ENCODE measurements around the gene COPS8.

Gene COPS8

DNA sequence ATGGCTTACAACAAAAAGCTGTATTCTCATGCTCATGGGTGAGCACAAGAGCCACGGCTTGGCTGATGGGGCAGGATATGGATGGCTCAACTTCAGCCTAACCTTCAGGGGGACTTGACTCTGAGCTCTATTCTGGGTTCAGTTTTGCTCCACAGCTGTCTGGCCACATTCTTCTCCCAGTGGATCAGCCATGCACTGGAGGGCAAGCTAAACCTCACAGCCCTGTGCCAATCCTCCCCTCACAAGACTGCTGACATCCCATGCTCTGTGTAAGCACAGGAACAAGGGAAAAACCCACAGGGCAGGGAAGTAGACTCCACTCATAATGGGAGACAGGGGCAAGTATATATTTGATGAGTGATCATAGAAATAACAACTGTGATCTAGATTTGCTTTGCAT is 35.6 kb downstream of the COPS8 start:
- Mint-ChIP-seq H3K27ac (ENCODE audit: low read depth) (no peak overlapping the region), H3K4me3 (no peak overlapping the region), H3K4me1 (no peaks in the 10 kb centered on the region), H3K9me3 (no peaks in the 10 kb centered on the region), H3K36me3 (ENCODE audit: insufficient read depth) (no peaks in the 10 kb centered on the region), H3K27me3 (no peaks in the 10 kb centered on the region)
- no peak for DNase-seq (ENCODE audit: low spot score in 2 of 2)
- no peak for ATAC-seq (replicated peaks; ENCODE audit: extremely low read depth, poor library complexity, severe bottlenecking)

GRCh38 chr2:237122214-237122666 is 36.6 kb downstream of the COPS8 start:
- H3K27ac Mint-ChIP-seq (ENCODE audit: low read depth): no peak overlapping the region
- H3K36me3 Mint-ChIP-seq (ENCODE audit: insufficient read depth): no peaks in the 10 kb centered on the region
- H3K4me3 Mint-ChIP-seq: no peak overlapping the region
- H3K4me1 Mint-ChIP-seq: no peaks in the 10 kb centered on the region
- DNase-seq (ENCODE audit: low spot score in 2 of 2): no peak
- no peaks in the 10 kb centered on the region for H3K9me3 Mint-ChIP-seq
- no peak for ATAC-seq (replicated peaks; ENCODE audit: extremely low read depth, poor library complexity, severe bottlenecking)
- H3K27me3 Mint-ChIP-seq: no peaks in the 10 kb centered on the region

DNA sequence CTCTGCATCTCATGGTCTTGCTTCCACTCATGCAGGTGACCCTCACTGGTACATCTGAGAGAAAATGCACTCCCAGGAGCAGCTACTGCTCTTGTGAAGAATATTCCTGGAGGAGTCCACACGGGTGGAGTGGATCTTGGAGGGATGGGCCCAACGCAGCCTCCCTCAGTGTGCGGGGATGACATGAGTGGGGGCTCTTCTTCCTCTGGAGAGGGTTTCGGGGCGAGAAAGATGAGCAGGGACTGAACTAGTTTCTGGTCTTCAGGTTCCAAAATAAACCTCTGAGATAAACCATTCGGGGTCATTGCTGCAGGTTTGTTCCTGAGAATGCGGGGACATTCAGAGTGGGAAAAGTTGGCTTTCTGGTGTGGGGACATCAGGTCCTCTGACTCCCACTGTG is 39.1 kb downstream of the COPS8 start:
- Mint-ChIP-seq H3K36me3 (ENCODE audit: insufficient read depth) (no peaks in the 10 kb centered on the region), H3K9me3 (no peaks in the 10 kb centered on the region), H3K4me3 (no peak overlapping the region), H3K27ac (ENCODE audit: low read depth) (no peak overlapping the region), H3K27me3 (no peaks in the 10 kb centered on the region), H3K4me1 (no peaks in the 10 kb centered on the region)
- ATAC-seq (replicated peaks; ENCODE audit: extremely low read depth, poor library complexity, severe bottlenecking) (no peak), DNase-seq (ENCODE audit: low spot score in 2 of 2) (no peak)

DNA sequence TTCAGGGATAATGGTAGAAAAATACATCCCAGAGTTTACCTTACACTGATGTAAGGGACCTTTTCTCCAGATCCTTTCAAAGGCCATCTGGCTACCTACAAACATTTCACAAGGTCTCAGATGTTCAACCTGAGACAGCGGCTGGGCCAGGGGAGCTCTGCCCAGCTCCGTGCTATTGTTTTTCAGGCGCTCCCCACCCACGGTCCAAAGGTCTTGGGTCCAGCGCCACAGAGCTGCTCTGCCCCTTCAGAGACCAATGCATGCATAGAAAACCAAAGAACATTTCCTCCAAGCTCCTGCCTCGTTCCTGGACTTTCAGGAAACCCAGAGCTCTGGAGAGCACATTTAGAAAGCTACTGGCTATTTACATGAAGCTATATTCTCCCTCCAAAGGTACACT is 40.3 kb downstream of the COPS8 start:
- H3K27ac Mint-ChIP-seq (ENCODE audit: low read depth): no peak overlapping the region
- no peaks in the 10 kb centered on the region for H3K27me3 Mint-ChIP-seq
- H3K4me1 Mint-ChIP-seq: no peaks in the 10 kb centered on the region
- DNase-seq (ENCODE audit: low spot score in 2 of 2): no peak
- no peak for ATAC-seq (replicated peaks; ENCODE audit: extremely low read depth, poor library complexity, severe bottlenecking)
- no peaks in the 10 kb centered on the region for H3K36me3 Mint-ChIP-seq (ENCODE audit: insufficient read depth)
- H3K9me3 Mint-ChIP-seq: no peaks in the 10 kb centered on the region
- no peak overlapping the region for H3K4me3 Mint-ChIP-seq

GRCh38 chr2:237126519-237127174 is 41.0 kb downstream of the COPS8 start:
- no peak for DNase-seq (ENCODE audit: low spot score in 2 of 2)
- Mint-ChIP-seq H3K9me3 (no peaks in the 10 kb centered on the region), H3K27me3 (no peaks in the 10 kb centered on the region), H3K4me3 (no peak overlapping the region), H3K4me1 (no peaks in the 10 kb centered on the region), H3K27ac (ENCODE audit: low read depth) (no peak overlapping the region), H3K36me3 (ENCODE audit: insufficient read depth) (no peaks in the 10 kb centered on the region)
- ATAC-seq (replicated peaks; ENCODE audit: extremely low read depth, poor library complexity, severe bottlenecking): no peak

DNA sequence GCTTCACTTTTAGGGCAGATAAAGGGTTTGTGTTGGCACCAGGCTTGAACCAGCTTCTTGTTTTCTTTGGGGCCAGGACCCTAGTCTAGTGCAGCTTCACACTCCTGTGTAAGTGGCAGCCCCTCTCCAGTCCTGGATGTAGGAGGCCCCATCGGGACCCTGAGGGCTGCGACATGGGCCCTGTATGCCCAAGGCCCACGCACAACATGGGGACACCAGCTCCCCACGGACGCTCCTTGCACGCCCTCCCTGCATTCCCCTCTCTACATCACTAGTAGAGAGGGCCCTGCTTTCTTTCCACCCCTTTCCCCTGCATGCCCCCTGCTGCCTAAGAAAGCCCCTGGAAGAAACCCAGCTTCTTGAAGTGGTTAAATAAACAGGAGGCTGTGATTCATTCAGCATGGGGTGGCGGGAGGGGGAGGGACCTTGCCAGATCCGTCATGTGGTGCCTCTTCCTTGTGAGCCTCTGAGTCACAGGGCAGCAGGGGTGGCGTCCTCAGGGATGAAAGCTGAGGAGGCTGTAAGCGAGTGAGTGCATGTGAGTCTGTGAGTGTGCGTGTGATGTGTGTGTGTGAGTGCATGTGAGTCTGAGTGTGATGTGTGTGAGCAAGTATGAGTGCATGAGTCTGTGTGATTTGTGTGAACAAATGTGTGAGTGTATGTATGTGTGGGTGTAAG is 42.5 kb downstream of the COPS8 start:
- Mint-ChIP-seq H3K4me1 (no peaks in the 10 kb centered on the region), H3K27ac (ENCODE audit: low read depth) (no peak overlapping the region), H3K36me3 (ENCODE audit: insufficient read depth) (no peaks in the 10 kb centered on the region), H3K4me3 (no peak overlapping the region), H3K27me3 (no peaks in the 10 kb centered on the region), H3K9me3 (no peaks in the 10 kb centered on the region)
- ATAC-seq (replicated peaks; ENCODE audit: extremely low read depth, poor library complexity, severe bottlenecking) (no peak), DNase-seq (ENCODE audit: low spot score in 2 of 2) (no peak)

- DNase-seq (ENCODE audit: low spot score in 2 of 2) (no peak), ATAC-seq (replicated peaks; ENCODE audit: extremely low read depth, poor library complexity, severe bottlenecking) (no peak)
- Mint-ChIP-seq H3K27ac (ENCODE audit: low read depth) (no peak overlapping the region), H3K36me3 (ENCODE audit: insufficient read depth) (no peaks in the 10 kb centered on the region), H3K4me3 (no peak overlapping the region), H3K4me1 (no peaks in the 10 kb centered on the region), H3K9me3 (no peaks in the 10 kb centered on the region), H3K27me3 (no peaks in the 10 kb centered on the region)
Observed at GRCh38 chr2:237128845-237129592, 43.3 kb downstream of the COPS8 start.

GRCh38 chr2:237129625-237130263 is 44.1 kb downstream of the COPS8 start:
- no peaks in the 10 kb centered on the region for H3K4me1 Mint-ChIP-seq
- H3K27ac Mint-ChIP-seq (ENCODE audit: low read depth): no peak overlapping the region
- no peak for ATAC-seq (replicated peaks; ENCODE audit: extremely low read depth, poor library complexity, severe bottlenecking)
- no peak overlapping the region for H3K4me3 Mint-ChIP-seq
- no peaks in the 10 kb centered on the region for H3K9me3 Mint-ChIP-seq
- no peaks in the 10 kb centered on the region for H3K27me3 Mint-ChIP-seq
- DNase-seq (ENCODE audit: low spot score in 2 of 2): no peak
- H3K36me3 Mint-ChIP-seq (ENCODE audit: insufficient read depth): no peaks in the 10 kb centered on the region

DNA sequence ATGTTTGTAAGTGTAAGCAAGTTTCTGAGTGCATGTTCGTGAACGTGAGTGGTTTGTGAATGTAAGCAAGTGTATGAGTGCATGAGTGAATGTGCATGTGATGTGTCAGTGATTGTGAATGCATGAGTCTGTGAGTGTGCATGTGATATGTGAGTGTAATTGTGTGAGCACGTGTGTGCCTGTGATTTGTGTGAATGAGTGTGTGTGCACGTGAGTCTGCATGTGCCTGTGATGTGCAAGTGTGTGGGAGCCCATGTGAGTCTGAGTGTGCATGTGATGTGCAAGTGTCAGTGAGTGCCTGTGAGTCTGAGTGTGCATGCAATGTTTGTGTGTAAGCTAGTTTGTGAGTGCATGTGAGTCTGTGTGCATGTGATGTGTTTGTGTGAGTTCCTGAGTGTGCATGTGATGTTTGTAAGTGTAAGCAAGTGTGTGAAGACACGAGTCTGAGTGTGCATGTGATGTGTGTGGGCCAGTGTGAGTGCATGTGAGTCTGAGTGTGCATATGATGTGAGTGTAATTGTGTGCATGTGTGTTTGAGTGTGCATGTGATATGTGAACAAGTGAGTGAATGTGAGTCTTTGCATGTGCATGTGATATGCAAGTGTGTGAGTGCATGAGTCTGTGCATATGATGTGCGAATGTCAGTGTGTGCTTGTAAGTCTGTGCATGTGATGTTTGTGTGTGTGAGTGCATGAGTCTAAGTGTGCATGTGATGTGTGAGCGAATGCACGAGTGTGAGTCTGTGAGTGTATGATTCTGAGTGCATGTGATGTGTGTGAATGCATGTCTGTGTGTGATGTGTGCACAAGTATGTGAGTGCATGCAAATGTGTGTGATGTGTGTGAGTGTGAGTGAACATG is 45.1 kb downstream of the COPS8 start:
- ATAC-seq (replicated peaks; ENCODE audit: extremely low read depth, poor library complexity, severe bottlenecking): no peak
- no peaks in the 10 kb centered on the region for H3K4me1 Mint-ChIP-seq
- no peak for DNase-seq (ENCODE audit: low spot score in 2 of 2)
- no peaks in the 10 kb centered on the region for H3K27me3 Mint-ChIP-seq
- H3K36me3 Mint-ChIP-seq (ENCODE audit: insufficient read depth): no peaks in the 10 kb centered on the region
- no peaks in the 10 kb centered on the region for H3K9me3 Mint-ChIP-seq
- no peak overlapping the region for H3K27ac Mint-ChIP-seq (ENCODE audit: low read depth)
- no peak overlapping the region for H3K4me3 Mint-ChIP-seq

DNA sequence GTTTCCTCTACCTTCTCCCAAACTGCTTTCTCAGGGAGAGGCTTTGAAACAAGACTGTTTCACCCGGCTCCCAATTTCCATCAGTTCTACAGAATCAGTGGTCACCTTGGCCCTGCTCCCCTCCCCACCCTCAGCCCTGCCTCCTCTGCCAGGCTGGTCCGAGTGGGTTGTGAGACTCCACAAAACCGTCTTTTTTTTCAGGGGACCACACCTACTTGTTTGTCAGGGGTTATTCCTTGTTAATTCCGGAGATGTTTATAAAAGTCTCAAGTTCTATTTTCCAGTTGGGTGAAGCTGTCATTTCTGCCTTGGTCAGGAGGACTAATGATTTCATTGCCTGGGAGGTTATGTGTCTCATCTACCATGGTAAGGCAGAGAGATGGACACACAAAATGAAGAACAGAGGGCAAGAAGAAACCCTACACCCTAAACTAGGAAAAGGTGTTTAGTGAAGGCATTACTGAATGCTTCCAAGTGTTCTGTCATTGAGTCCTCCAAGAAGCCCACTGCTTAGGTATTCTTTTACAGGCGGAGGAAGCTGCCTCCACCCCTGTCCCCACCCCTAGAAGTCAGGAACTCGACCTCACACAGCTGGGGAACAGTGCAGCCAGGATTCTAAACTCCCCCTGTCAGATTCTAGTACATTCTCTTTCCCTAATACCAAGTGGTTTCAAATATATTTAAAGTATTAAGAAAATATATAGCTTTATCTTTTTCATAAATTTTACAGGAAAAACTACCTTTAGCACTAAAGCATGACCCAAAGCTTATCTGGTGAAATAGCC is 46.3 kb downstream of the COPS8 start:
- ATAC-seq (replicated peaks; ENCODE audit: extremely low read depth, poor library complexity, severe bottlenecking) (no peak), DNase-seq (ENCODE audit: low spot score in 2 of 2) (no peak)
- no peak overlapping the region for H3K4me3 Mint-ChIP-seq
- no peak overlapping the region for H3K27ac Mint-ChIP-seq (ENCODE audit: low read depth)
- no peaks in the 10 kb centered on the region for H3K9me3 Mint-ChIP-seq
- no peaks in the 10 kb centered on the region for H3K4me1 Mint-ChIP-seq
- H3K36me3 Mint-ChIP-seq (ENCODE audit: insufficient read depth): no peaks in the 10 kb centered on the region
- H3K27me3 Mint-ChIP-seq: no peaks in the 10 kb centered on the region

DNA sequence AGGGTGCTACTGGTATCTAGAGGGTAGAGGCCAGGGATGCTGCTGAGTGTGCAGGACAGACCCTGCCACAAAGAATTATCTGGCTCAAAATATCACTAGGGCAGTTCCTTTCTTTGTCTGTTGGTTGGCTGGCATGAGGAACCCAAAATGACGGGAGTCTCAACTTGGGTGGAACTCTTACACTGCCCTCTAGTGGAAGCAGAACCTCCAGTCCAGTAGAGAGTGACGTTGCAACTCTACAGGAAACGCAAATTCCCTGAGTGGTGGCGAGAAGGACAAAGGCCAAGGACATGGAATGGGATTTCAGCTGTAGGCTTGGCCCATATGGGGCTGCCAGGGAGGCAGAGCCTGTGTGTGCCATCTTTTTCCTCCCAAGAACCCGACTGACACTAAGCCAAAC is 47.1 kb downstream of the COPS8 start:
- Mint-ChIP-seq H3K36me3 (ENCODE audit: insufficient read depth) (no peaks in the 10 kb centered on the region), H3K4me3 (no peak overlapping the region)
- DNase-seq (ENCODE audit: low spot score in 2 of 2): no peak

More for the DNA sequence above, 47.1 kb downstream of the COPS8 start:
- Mint-ChIP-seq H3K27me3 (no peaks in the 10 kb centered on the region), H3K4me1 (no peaks in the 10 kb centered on the region), H3K27ac (ENCODE audit: low read depth) (no peak overlapping the region), H3K9me3 (no peaks in the 10 kb centered on the region)
- no peak for ATAC-seq (replicated peaks; ENCODE audit: extremely low read depth, poor library complexity, severe bottlenecking)

Measured in central memory CD8-positive, alpha-beta T cell (primary cell).